Adipocyte (in vitro differentiated cells): ENCODE data around the gene CCNJL.
A peak's percentile ranks its signal among the peaks of the same experiment; 100 is the strongest.

Experiments used
- DNase-seq: peaks from one replicate; pipeline ENCODE4 v3.0.0-alpha.2; 2015; ENCODE audit warnings: low read depth
- H3K27me3 ChIP-seq: replicated peaks from 2 replicates; pipeline ENCODE4 v1.7.0; 2013; ENCODE audit warnings: mild to moderate bottlenecking, low read length, moderate library complexity; ENCODE audit not compliant: control insufficient read depth, insufficient read depth
- H3K36me3 ChIP-seq: 2 replicates; pipeline ENCODE4 v1.7.0; 2013; ENCODE audit warnings: low read length, mild to moderate bottlenecking, moderate library complexity; ENCODE audit not compliant: control insufficient read depth, insufficient read depth, severe bottlenecking
- H3K4me1 ChIP-seq: 2 replicates; pipeline ENCODE4 v1.7.0; 2013; ENCODE audit warnings: mild to moderate bottlenecking, low read length, moderate library complexity; ENCODE audit not compliant: control insufficient read depth, insufficient read depth
- H3K4me3 ChIP-seq: 2 replicates; pipeline ENCODE4 v1.7.0; 2013; ENCODE audit warnings: mild to moderate bottlenecking, low read length, moderate library complexity
- H3K9ac ChIP-seq: 2 replicates; pipeline ENCODE4 v1.7.0; 2013; ENCODE audit warnings: mild to moderate bottlenecking, low read length, moderate library complexity
- H3K9me3 ChIP-seq: 2 replicates; pipeline ENCODE4 v1.7.0; 2013; ENCODE audit warnings: mild to moderate bottlenecking, low read length, moderate library complexity; ENCODE audit not compliant: control insufficient read depth

CCNJL gene

DNA sequence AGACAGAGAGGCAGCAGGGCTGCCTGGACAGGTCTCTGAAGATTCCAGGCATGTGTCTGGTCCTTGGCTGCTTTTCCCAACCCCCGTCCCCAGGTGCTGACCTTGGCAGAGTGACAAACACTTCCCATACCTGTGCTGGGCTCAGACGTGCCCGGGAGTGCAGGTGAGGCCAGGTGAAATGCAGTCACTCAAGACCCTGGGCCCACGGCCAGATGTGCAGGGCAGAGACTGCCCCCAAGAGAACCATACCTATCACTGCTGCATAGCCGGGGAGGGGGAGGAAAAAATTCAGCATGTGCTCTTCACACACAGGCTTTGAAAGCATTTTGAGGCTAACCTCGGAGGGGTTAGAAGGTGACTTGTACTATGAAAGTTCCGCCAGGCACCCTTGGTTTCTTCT lies 22.6 kb downstream of the CCNJL start:
- peaks cover 20% of the 10 kb centered on the region for H3K27me3 ChIP-seq
- DNase-seq, result no peak

DNA sequence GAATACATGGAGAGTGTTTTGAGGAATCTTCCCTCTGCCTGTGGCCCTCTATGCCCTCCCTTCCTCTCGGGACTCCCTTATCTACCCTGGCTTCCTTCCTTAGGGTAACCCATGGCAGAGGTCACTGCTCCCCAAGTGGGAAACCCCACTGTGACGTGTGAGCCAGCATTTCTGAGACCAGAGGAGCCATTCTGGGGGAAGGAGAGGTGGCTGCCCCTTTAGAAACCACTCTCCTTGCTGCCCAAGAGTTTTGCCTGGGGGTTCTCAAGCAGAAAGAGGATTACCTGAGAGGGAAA lies 23.1 kb downstream of the CCNJL start:
- DNase-seq, result no peak
- Histone ChIP-seq H3K9ac (no peak overlapping the region), H3K9me3 (no peaks in the 10 kb centered on the region), H3K27me3 (peaks cover 20% of the 10 kb centered on the region), H3K36me3 (no peaks in the 10 kb centered on the region), H3K4me1 (no peaks in the 10 kb centered on the region), H3K4me3 (no peak overlapping the region)

More for the DNA sequence above, 22.6 kb downstream of the CCNJL start:
- H3K36me3 ChIP-seq, result no peaks in the 10 kb centered on the region
- no peaks in the 10 kb centered on the region for H3K4me1 ChIP-seq
- no peak overlapping the region for H3K9ac ChIP-seq
- no peak overlapping the region for H3K4me3 ChIP-seq
- H3K9me3 ChIP-seq, result no peaks in the 10 kb centered on the region

DNA sequence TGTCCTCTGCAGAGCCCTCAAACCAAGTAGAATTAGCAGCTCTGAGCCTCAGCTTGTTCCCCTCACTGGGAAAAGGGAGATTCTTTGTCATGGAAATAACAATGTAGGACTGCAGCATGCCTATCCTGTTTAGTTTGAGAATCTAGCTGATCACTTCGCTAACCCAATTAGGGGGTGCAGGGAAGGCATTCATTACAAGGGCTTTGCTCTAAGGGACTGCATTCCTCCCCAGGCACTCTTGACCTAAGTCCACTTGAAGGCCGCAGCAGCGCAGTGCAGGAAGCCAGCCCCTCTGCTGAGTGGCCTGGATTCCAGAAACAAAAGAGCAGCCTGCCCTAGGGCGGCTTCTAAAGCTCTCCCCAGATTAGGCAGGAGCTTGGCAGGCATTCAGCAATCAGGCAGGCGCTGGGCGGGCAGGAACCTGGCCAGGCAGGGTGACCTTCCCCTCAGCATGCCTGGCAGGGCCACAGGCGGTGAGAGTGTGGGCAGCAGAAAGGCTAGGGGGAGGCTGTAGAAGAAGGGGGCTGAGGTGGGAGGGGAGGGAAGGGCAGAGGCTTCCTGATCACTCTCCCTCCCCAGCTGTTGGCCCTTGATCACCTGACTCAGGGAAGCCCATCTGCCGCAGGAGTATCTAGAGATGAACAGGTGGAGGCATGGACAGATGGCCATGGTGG lies 24.8 kb downstream of the CCNJL start:
- peak; percentile 54 for DNase-seq
- H3K4me3 ChIP-seq, result no peak overlapping the region
- no peaks in the 10 kb centered on the region for H3K36me3 ChIP-seq
- no peak overlapping the region for H3K9ac ChIP-seq
- peaks cover 20% of the 10 kb centered on the region for H3K27me3 ChIP-seq
- H3K9me3 ChIP-seq, result no peaks in the 10 kb centered on the region
- H3K4me1 ChIP-seq, result no peaks in the 10 kb centered on the region

DNA sequence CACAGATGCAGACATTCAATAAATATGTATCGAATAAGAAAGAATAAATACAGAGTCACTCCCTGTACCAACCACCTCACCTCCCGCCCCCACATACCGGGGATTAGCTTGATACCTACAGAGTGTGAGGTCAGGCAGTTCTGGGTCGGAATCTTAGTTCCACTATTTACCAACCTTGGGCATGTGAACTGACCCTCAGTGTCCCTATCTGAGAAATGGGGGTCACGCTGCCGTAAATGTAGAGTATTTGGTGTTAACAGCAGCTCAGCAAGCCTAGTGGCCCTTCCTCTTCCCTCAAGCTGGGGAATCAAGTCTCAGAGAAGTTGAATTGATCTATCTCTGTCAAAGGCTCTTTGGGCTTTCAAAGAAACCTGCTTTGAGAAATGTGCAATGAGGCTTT lies 25.4 kb downstream of the CCNJL start:
- Histone ChIP-seq H3K36me3 (no peaks in the 10 kb centered on the region), H3K9me3 (no peaks in the 10 kb centered on the region), H3K4me1 (no peaks in the 10 kb centered on the region), H3K9ac (no peak overlapping the region), H3K27me3 (peaks cover 20% of the 10 kb centered on the region), H3K4me3 (no peak overlapping the region)
- no peak for DNase-seq

- Histone ChIP-seq H3K27me3 (peaks cover 20% of the 10 kb centered on the region), H3K9me3 (no peaks in the 10 kb centered on the region), H3K4me3 (no peak overlapping the region), H3K9ac (no peak overlapping the region), H3K4me1 (no peaks in the 10 kb centered on the region), H3K36me3 (no peaks in the 10 kb centered on the region)
- no peak for DNase-seq
These were observed 27.0 kb downstream of the CCNJL start for GRCh38 chr5:160285316-160285715.

GRCh38 chr5:160284291-160284873 lies 28.0 kb downstream of the CCNJL start:
- DNase-seq, result no peak
- Histone ChIP-seq H3K4me1 (no peaks in the 10 kb centered on the region), H3K36me3 (no peaks in the 10 kb centered on the region), H3K9ac (no peak overlapping the region), H3K4me3 (no peak overlapping the region), H3K9me3 (no peaks in the 10 kb centered on the region), H3K27me3 (peaks cover 23% of the 10 kb centered on the region)

DNA sequence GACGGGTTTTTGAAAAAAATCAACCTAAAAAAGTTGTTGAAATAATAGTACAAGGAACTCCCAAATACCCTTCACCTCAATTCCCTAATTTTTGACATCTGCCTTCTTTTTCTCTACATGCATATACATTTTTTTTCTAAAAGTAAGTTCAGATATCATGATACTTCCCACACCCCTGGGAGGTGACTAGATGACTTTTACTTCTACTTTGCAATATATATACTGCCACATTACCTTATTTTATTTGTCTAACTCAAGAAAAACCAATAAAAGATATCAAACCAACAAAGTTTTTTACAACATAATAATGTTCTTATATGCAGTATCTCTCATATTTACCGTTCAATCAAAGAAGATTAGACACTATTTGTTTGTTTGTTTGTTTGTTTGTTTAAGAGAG lies 31.1 kb downstream of the CCNJL start:
- Histone ChIP-seq H3K27me3 (peaks cover 25% of the 10 kb centered on the region), H3K36me3 (no peaks in the 10 kb centered on the region), H3K4me1 (no peaks in the 10 kb centered on the region), H3K9me3 (no peaks in the 10 kb centered on the region), H3K4me3 (no peak overlapping the region), H3K9ac (no peak overlapping the region)
- no peak for DNase-seq

GRCh38 chr5:160280384-160281095 lies 31.8 kb downstream of the CCNJL start:
- Histone ChIP-seq H3K4me1 (no peaks in the 10 kb centered on the region), H3K36me3 (no peaks in the 10 kb centered on the region), H3K4me3 (no peak overlapping the region), H3K9me3 (no peaks in the 10 kb centered on the region), H3K9ac (no peak overlapping the region), H3K27me3 (peaks cover 19% of the 10 kb centered on the region)
- no peak for DNase-seq

GRCh38 chr5:160278343-160278742 lies 34.0 kb downstream of the CCNJL start:
- Histone ChIP-seq H3K9ac (no peak overlapping the region), H3K27me3 (peaks cover 19% of the 10 kb centered on the region), H3K4me1 (no peaks in the 10 kb centered on the region), H3K36me3 (no peaks in the 10 kb centered on the region), H3K4me3 (no peak overlapping the region), H3K9me3 (no peaks in the 10 kb centered on the region)
- DNase-seq, result no peak

GRCh38 chr5:160274483-160274931 lies 37.9 kb downstream of the CCNJL start:
- no peaks in the 10 kb centered on the region for H3K9me3 ChIP-seq
- H3K4me1 ChIP-seq, result no peaks in the 10 kb centered on the region
- DNase-seq, result no peak
- no peaks in the 10 kb centered on the region for H3K36me3 ChIP-seq
- H3K27me3 ChIP-seq, result peaks cover 13% of the 10 kb centered on the region
- no peak overlapping the region for H3K9ac ChIP-seq
- no peak overlapping the region for H3K4me3 ChIP-seq

GRCh38 chr5:160272889-160273288 lies 39.5 kb downstream of the CCNJL start:
- H3K4me3 ChIP-seq, result no peak overlapping the region
- DNase-seq, result no peak
- H3K4me1 ChIP-seq, result peaks cover 8% of the 10 kb centered on the region
- peaks cover 4% of the 10 kb centered on the region for H3K27me3 ChIP-seq
- H3K9ac ChIP-seq, result no peak overlapping the region
- H3K9me3 ChIP-seq, result no peaks in the 10 kb centered on the region
- H3K36me3 ChIP-seq, result no peaks in the 10 kb centered on the region
